Neural progenitor cell (in vitro differentiated cells): Measurements from ENCODE around the gene NTHL1.

Source experiments
- CTCF ChIP-seq: fragments of 200-600 bp; sonication (generic); IDR thresholded peaks from 2 replicates; pipeline ENCODE4 v1.5.1; 2017; ENCODE audit warnings: antibody characterized with exemption, mild to moderate bottlenecking
- EZH2phosphoT487 ChIP-seq: fragments of 200-600 bp; sonication (generic); IDR thresholded peaks from 2 replicates; pipeline ENCODE4 v1.6.1; 2017; ENCODE audit warnings: antibody characterized with exemption

- TF ChIP-seq CTCF (no peak), EZH2phosphoT487 (no peak)
These were observed 33.8 kb upstream of the NTHL1 start for GRCh38 chr16:2081201-2082084.
